Pancreas (tissue), 10 donors: ENCODE data around the gene EHF. TPM values are rescaled to one million over a fixed set of nuclear protein-coding genes. Genes with fewer than 3 reads are reported as not detected.

Experiments used
- ATAC-seq, 4 donors: fragments of 200-7000 bp; cut with Tn5 transposase; one replicate each; pipeline versions ENCODE4 v1.8.0 to v1.9.1; 2020; ENCODE audit warnings: mild to moderate bottlenecking in 4 of 4, moderate library complexity in 4 of 4
- DNase-seq, 6 donors: peaks; one replicate each; pipeline ENCODE4 v3.0.0-alpha.2; 2020
- FAIRE-seq: peaks from 2 replicates; lab custom pipeline; 2012; peaks lifted over from hg19 to GRCh38; lab: Jason Lieb, UNC
- H3K27ac ChIP-seq, 4 donors: fragments of 200-600 bp; sonication (generic); 1 replicate in 3 of 4; 2 replicates in 1 of 4; pipeline versions ENCODE4 v1.5.0 to v1.8.0; 2020
- H3K27me3 ChIP-seq, 4 donors: fragments of 200-600 bp; one replicate each; pipeline ENCODE4 v1.8.0; 2021
- H3K36me3 ChIP-seq, 3 donors: fragments of 200-600 bp; sonication (generic) in 1 of 3; one replicate each; pipeline versions ENCODE4 v1.5.0 to v1.8.0; 2020 to 2021
- H3K4me1 ChIP-seq, 3 donors: fragments of 200-600 bp; one replicate each; pipeline ENCODE4 v1.8.0; 2021
- H3K4me3 ChIP-seq, 4 donors: fragments of 200-600 bp; sonication (generic) in 2 of 4; one replicate each; pipeline versions ENCODE4 v1.5.0 to v1.8.0; 2020 to 2021
- H3K9me3 ChIP-seq, 4 donors: fragments of 200-600 bp; one replicate each; pipeline ENCODE4 v1.8.0; 2021
- CTCF ChIP-seq, 4 donors: fragments of 200-600 bp; sonication (generic) in 3 of 4; IDR thresholded peaks; one replicate each; pipeline versions ENCODE4 v1.5.0 to v1.8.0; 2021; ENCODE audit warnings: antibody characterized with exemption in 4 of 4
- WGBS, 2 donors: extraction: QIAGEN DNeasy Blood & Tissue Kit; methylation state at CpG; one replicate each; pipeline ENCODE4 v1.1.7; 2013; 5-methylcytosine and 5-hydroxymethylcytosine counted together
- intact Hi-C, 3 donors: fragments of 100-400 bp; cut with DNase I; formaldehyde crosslinking; loops; one replicate each; pipeline versions ENCODE4 v1.11.1 to v1.14.2; 2022
- polyA plus RNA-seq, 2 donors: library from polyadenylated mRNA; stranded (reverse); fragments of 200-250 nt; gene quantifications; one replicate each; pipeline ENCODE4 v1.2.3, GENCODE V29; 2013
- total RNA-seq, 6 donors: library from RNA; stranded (reverse); fragmentation: NEBNext Ultra II Directional in 4 of 6; extraction: Animal tissue kit (Norgen Biotek cat#: 25700) in 4 of 6; gene quantifications; one replicate each; pipeline versions ENCODE4 v1.2.1 to v1.2.4, GENCODE V29; 2021 to 2023
- donor health status: healthy with polysubstance abuse.
- donor health status: DM: no; HTN: no; CAD: no; lungs with moderate emphysema.
- donor health status: DM: no; HTN: no; CAD: no.
- donor health status: control.
- donor health status: control.
- donor health status: Bipolar disorder and iron deficiency.
- donor health status: DM: yes; HTN: yes; CAD: no.
- donor health status: DM: no; HTN: no; CAD: no.
- donor health status: DM: no; HTN: no; CAD: no.
- donor health status: DM: yes; HTN: yes; CAD: no.

The EHF gene
- total and polyA plus RNA-seq, 8 donors: 7.7 to 58.2 (median 32.4) TPM

DNA sequence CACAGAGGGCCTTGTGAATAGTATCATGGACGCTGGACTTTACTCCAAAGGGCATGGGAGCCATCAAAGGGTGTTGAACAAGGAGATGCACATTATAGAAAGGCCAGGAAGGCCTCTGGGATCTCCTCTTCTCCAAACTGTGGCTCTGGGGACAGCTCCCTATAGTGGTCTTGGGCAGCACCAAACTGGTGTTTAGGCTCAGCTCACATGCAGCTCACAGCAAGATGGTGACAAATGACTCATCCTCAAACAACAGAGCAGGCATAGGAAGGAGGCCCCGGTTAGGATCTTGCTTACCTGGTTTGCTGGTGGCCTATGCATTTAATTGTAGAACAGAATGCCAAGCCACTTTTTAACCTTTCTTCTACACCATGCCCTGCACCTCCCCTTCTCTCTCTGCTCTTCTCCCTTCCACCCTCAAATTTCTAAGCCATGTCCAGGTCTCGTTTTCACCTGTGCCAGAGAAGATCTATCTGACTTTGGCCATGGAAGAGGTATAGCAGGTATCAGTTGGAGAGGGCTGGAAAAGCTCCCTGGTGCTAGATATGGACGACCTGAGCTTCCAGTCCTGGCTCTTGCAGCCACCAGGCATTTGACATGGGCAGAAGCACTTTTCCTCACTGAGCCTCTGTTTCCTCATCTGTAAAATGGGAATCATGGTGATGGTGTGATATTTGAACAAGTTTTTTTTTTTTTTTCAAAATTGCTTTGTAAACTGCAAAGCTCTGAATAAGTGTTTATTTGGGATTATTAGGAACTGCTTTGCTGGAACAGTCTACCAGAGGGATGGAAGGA lies 14.4 kb upstream of the EHF start:
- Histone ChIP-seq H3K27me3 (no peaks in the 10 kb centered on the region), H3K4me1 (peaks cover 19 to 24% (median 22%) of the 10 kb centered on the region in 3 donors), H3K4me3 (no peak overlapping the region), H3K27ac (no peak overlapping the region), H3K36me3 (no peaks in the 10 kb centered on the region), H3K9me3 (no peaks in the 10 kb centered on the region)
- DNase-seq (no peak), ATAC-seq (no peak), FAIRE-seq (no peak)
- WGBS, 2 donors: 53 to 67% methylated on average over 4 of the region's 4 CpGs
- intact Hi-C loops: no loop called here
- TF ChIP-seq CTCF (IDR thresholded peaks at IDR 0.05): no peak

GRCh38 chr11:34609187-34609751 lies 11.6 kb upstream of the EHF start:
- no peak overlapping the region for H3K27ac ChIP-seq
- 62 to 66% methylated on average over 7 of the region's 7 CpGs for WGBS, 2 donors

GRCh38 chr11:34609850-34610249 lies 11.0 kb upstream of the EHF start:
- H3K27ac ChIP-seq: no peak overlapping the region
- ATAC-seq (peak in 3 of 4 donors; percentile 21 to 36 (median 26)), FAIRE-seq (no peak), DNase-seq (no peak)
- H3K4me3 ChIP-seq: no peak overlapping the region
- no peaks in the 10 kb centered on the region for H3K27me3 ChIP-seq
- no peak for TF ChIP-seq CTCF (IDR thresholded peaks at IDR 0.05)
- no peaks in the 10 kb centered on the region for H3K36me3 ChIP-seq
- peaks cover 0 to 11% (median 10%) of the 10 kb centered on the region in 3 donors for H3K4me1 ChIP-seq
- 78 to 82% methylated on average over 7 of the region's 7 CpGs for WGBS, 2 donors
- intact Hi-C loops: no loop called here
- no peaks in the 10 kb centered on the region for H3K9me3 ChIP-seq

More at GRCh38 chr11:34609187-34609751, 11.6 kb upstream of the EHF start:
- no peak for ATAC-seq
- H3K27me3 ChIP-seq: no peaks in the 10 kb centered on the region
- peaks cover 0 to 8% (median 5%) of the 10 kb centered on the region in 3 donors for H3K4me1 ChIP-seq
- no peak overlapping the region for H3K4me3 ChIP-seq
- no peak for DNase-seq
- intact Hi-C loops: no loop called here
- FAIRE-seq: no peak
- H3K36me3 ChIP-seq: no peaks in the 10 kb centered on the region
- H3K9me3 ChIP-seq: no peaks in the 10 kb centered on the region
- no peak for TF ChIP-seq CTCF (IDR thresholded peaks at IDR 0.05)

DNA sequence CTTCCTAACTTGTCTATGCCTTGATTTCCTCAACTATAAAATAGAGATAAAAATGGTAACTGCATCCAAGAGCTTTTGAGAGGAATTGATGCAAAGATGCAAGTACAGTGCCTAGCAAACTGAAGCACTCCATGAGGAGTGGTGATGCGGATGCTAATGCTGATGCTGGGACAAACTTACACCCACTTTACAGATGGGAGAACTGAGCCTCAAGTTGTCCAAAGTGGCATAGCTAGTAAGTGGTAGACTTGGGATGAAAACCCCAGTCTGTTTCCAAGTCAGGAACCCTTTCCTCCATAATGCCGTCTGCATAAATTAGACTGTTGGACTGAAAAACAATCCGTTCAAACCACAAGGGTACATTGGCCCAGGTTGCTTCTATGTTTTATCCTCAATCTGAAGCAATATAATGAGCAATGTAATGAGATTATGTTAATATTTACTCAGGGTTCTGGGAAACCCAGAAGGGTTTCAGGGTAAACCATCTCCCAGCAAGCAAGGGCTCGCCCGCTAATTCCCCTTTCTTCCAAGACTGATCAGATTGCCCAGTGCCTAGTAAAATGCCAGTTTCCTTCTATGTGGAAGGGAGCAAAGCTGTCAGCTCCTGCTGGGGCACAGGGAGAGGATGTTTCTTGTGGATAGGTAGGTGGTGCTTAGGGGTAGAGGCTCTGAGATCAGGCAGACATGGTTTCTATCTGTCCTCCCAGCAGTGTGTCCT lies 10.4 kb upstream of the EHF start:
- DNase-seq (no peak), FAIRE-seq (no peak), ATAC-seq (peak in 1 of 4 donors; percentile 11)
- H3K27ac ChIP-seq: no peak overlapping the region
- TF ChIP-seq CTCF (IDR thresholded peaks at IDR 0.05): no peak
- no peaks in the 10 kb centered on the region for H3K27me3 ChIP-seq
- H3K4me1 ChIP-seq: peaks cover 0 to 11% (median 5%) of the 10 kb centered on the region in 3 donors
- H3K9me3 ChIP-seq: no peaks in the 10 kb centered on the region
- H3K4me3 ChIP-seq: no peak overlapping the region
- WGBS, 2 donors: 92 to 93% methylated on average over 5 of the region's 5 CpGs
- intact Hi-C loops: no loop called here
- no peaks in the 10 kb centered on the region for H3K36me3 ChIP-seq
